ENCODE data around the gene CCDC92.
"Not testable (repeated sequence)": the region's sequence is repeated elsewhere in the genome, so short reads cannot be mapped to it uniquely, and the experiment has no call there.

Gene CCDC92

DNA sequence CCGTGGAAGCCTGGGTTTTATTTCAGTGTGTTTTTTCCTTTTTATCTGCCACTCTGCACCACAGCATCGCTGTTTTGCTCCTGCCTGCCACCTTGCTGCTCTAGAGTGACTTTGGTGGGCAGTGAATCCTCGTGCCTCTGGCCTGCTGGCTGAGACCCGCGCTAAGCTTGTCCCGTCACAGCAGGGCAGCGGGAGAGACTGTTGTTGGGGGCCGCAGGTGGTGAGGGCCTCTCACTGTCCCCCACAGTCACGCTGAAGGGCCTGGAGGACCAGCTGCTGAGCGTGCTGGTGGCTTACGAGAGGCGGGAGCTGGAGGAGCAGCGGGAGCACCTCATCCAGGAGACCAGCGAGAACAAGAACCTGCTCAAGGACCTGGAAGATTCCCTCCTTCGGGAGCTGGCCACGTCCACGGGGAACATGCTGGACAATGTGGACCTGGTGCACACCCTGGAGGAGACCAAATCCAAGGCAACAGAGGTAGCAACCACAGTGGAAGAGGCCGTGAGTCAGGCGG is 55.2 kb downstream of the CCDC92 start:
- Mint-ChIP-seq H3K4me1 (peaks cover 0 to 4% of the 10 kb centered on the region in 2 donors), H3K4me3 (no peak overlapping the region), H3K27ac (no peak overlapping the region), H3K9me3 (no peaks in the 10 kb centered on the region), H3K36me3 (no peaks in the 10 kb centered on the region), H3K27me3 (peaks cover 15 to 29% of the 10 kb centered on the region in 2 donors)
- no peak for ATAC-seq (replicated peaks)
- no peak for DNase-seq

- Mint-ChIP-seq H3K27me3 (peaks cover 15 to 29% of the 10 kb centered on the region in 2 donors), H3K27ac (no peak overlapping the region), H3K36me3 (no peaks in the 10 kb centered on the region), H3K4me1 (peaks cover 0 to 4% of the 10 kb centered on the region in 2 donors), H3K9me3 (no peaks in the 10 kb centered on the region), H3K4me3 (no peak overlapping the region)
- ATAC-seq (replicated peaks) (peak in 1 of 2 donors; percentile 38), DNase-seq (no peak)
These were observed 55.9 kb downstream of the CCDC92 start for GRCh38 chr12:123916729-123917128.

DNA sequence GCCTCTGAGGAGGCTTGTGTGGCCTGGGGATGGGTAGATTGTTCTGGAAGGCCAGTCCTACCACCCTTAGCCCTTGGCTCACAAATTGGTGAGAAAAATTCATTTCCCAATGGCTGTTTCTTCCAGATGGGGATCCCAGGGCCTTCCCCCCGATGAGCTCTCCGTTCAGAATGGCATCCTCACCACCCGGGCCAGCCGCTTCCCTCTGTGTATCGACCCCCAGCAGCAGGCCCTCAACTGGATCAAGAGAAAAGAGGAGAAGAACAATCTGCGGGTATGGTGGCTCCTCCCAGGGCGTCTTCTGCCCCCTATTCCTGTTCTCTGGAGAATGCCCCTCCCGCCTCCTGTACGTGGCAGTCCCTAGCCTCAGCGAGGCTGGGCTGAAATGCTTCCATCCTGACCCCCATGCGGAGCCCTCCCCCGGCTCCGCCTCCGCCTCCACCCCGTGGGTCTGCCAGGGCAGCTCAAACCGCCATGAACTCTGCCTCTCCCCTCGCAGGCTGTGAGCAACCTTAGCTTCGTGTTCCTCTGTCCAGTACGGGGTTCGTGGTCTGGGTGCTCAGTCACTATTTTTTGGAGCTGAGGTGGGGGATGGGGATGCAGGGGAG is 57.8 kb downstream of the CCDC92 start:
- ATAC-seq (replicated peaks) (no peak), DNase-seq (no peak)
- H3K9me3 Mint-ChIP-seq = no peaks in the 10 kb centered on the region
- H3K4me3 Mint-ChIP-seq = no peak overlapping the region
- peaks cover 0 to 7% of the 10 kb centered on the region in 2 donors for H3K4me1 Mint-ChIP-seq
- no peak overlapping the region for H3K27ac Mint-ChIP-seq
- peaks cover 15 to 22% of the 10 kb centered on the region in 2 donors for H3K27me3 Mint-ChIP-seq
- no peaks in the 10 kb centered on the region for H3K36me3 Mint-ChIP-seq

DNA sequence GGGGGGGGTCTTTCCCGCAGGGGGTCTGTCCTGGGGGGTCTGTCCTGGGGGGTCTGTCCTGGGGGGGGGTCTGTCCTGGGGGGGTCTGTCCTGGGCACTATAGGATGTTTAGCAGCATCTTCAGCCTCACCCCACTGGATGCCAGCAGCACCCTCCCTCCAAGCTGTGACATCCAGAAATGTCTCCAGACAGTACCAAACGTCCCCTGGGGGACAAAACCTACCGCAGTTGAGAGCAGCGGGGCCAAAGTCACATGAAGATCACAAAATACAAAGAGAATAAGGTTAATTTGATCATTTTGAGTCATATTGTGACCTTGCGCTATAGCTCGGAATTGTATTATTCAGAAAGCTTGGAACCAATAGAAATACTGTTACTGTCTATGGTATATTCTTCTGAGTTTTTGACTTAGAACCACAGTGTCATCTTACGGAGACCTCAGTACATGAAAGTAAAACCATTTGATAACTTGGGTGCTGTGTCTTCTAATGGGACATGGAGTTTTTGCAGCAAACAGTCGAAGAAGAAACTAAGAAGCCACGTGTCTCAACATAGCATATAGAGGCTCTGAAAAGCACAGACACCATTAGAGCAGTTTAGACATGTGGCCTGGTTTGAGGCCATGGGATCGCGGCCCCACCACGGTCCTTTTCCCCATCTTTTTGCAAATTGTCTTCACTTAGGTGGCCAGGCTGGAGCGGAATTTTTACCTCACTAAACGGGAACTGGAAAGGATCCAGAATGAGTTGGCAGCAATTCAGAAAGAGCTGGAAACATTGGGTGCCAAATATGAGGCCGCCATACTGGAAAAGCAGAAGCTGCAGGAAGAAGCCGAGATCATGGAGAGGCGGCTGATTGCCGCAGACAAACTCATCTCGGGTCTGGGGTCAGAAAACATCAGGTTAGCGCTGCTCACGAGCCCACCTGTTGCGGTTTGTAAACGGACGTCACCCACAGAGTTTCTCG is 59.9 kb downstream of the CCDC92 start:
- Mint-ChIP-seq H3K4me3 (no peak overlapping the region), H3K27me3 (peaks cover 15 to 22% of the 10 kb centered on the region in 2 donors), H3K36me3 (no peaks in the 10 kb centered on the region), H3K27ac (peak overlapping the region; percentile 82), H3K9me3 (no peaks in the 10 kb centered on the region), H3K4me1 (peaks cover 0 to 4% of the 10 kb centered on the region in 2 donors)
- DNase-seq = no peak
- peak; percentile 56 to 60 for ATAC-seq (replicated peaks)

DNA sequence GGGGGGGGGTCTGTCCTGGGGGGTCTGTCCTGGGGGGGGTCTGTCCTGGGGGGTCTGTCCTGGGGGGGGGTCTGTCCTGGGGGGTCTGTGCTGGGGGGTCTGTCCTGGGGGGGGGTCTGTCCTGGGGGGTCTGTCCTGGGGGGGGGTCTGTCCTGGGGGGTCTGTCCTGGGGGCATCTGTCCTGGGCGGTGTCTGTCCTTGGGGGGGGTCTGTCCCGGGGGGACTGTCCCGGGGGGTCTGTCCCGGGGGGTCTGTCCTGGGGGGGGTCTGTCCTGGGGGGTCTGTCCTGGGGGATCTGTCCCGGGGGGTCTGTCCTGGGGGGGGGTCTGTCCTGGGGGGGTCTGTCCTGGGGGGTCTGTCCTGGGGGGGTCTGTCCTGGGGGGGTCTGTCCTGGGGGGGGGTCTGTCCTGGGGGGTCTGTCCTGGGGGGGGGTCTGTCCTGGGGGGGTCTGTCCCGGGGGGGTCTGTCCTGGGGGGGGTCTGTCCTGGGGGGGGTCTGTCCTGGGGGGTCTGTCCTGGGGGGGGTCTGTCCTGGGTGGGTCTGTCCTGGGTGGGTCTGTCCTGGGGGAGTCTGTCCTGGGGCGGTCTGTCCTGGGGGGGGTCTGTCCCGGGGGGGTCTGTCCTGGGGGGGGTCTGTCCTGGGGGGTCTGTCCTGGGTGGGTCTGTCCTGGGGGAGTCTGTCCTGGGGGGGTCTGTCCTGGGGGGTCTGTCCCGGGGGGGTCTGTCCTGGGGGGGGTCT is 60.8 kb downstream of the CCDC92 start:
- peaks cover 15% of the 10 kb centered on the region in 2 donors for H3K27me3 Mint-ChIP-seq
- H3K4me3 Mint-ChIP-seq; H3K9me3 Mint-ChIP-seq; H3K27ac Mint-ChIP-seq; H3K4me1 Mint-ChIP-seq; ATAC-seq (replicated peaks); DNase-seq; H3K36me3 Mint-ChIP-seq: not testable (repeated sequence)

DNA sequence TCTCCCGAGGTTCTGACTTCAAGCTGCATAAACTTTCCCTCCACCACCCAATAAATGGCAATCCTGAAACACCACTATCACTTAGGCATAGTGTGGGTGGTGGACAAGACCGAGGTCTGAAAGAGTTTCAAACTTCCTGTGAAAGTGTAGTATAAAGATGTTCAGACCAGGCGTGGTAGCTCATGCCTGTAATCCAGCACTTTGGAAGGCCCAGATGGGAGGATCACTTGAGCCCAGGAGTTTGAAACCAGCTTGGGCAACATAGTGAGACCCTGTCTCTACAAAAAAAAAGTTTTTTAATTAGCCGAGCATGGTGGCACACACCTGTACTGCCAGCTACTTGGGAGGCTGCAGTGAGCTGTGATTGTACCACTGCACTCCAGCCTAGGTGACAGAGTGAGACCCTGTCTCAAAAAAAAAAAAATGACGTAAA is 61.9 kb downstream of the CCDC92 start:
- H3K27ac Mint-ChIP-seq = peak overlapping the region; percentile 88
- DNase-seq = peak; percentile 4

DNA sequence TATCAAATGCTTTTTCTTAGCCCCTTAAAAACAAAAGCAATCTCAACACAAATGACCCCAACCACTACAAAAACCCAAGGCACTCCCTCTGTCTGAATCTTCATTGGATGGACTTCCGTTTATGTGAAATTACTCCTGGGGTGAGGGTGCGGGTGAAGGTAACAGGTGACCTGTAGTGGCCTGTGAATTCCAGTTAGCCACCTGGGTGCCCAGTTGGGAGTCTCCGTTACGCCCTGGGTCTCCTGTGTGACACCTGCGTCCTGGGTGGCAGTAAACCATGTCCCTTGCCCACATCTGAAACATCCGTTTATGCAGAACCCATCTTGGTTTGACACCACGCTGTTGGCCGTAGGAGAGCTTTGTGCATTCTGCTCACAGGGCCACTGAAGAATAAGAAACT is 62.6 kb downstream of the CCDC92 start:
- H3K27ac Mint-ChIP-seq = no peak overlapping the region
- no peak overlapping the region for H3K4me3 Mint-ChIP-seq
- H3K27me3 Mint-ChIP-seq = peaks cover 0 to under 1% of the 10 kb centered on the region in 2 donors
- H3K9me3 Mint-ChIP-seq = no peaks in the 10 kb centered on the region
- DNase-seq (no peak), ATAC-seq (replicated peaks) (peak in 1 of 2 donors; percentile 15)
- peaks cover 7 to 8% of the 10 kb centered on the region in 2 donors for H3K4me1 Mint-ChIP-seq
- no peaks in the 10 kb centered on the region for H3K36me3 Mint-ChIP-seq

More for the DNA sequence above, 61.9 kb downstream of the CCDC92 start:
- H3K9me3 Mint-ChIP-seq = no peaks in the 10 kb centered on the region
- peaks cover under 1 to 4% of the 10 kb centered on the region in 2 donors for H3K4me1 Mint-ChIP-seq
- ATAC-seq (replicated peaks) = peak; percentile 46 to 62
- H3K36me3 Mint-ChIP-seq = no peaks in the 10 kb centered on the region
- H3K4me3 Mint-ChIP-seq = peak overlapping the region in 1 of 2 donors; percentile 61
- H3K27me3 Mint-ChIP-seq = peaks cover 6% of the 10 kb centered on the region in 2 donors

DNA sequence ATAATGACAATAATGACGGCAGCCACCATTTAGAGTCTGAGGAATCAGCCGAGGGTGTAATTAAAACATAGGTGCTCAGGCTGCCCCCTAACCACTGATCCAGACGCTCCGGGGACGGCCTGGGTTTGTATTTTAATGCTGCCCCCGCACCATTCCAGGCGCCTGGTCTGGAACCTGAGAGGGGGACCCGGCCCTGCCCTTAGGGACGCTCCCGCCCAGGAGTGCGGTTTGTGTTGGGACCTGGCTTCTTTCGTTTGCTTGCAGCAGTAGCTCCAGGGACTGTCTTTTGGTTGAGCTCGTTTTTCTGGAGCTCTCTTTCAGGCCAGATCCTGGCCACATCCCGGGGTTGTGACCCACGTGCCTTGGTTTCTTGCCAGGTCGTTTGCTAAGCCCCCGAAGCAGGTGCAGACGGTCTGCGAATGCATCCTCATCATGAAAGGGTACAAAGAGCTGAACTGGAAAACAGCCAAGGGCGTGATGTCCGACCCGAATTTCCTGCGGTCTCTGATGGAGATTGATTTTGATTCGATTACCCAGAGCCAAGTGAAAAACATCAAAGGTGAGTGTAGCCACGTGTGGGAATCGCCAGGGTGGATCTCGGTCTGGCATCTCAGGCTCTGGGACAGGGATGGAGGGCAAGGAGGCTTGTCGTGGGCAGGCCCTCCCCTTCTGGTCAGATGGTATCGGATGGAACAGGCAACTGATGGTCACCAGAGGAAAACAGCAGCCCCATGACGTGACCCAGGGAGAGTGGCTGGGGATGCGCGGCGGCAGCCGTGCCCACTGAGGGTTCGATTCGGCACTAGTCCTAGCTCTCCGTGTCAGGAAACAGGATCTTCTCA is 63.5 kb downstream of the CCDC92 start:
- no peaks in the 10 kb centered on the region for H3K36me3 Mint-ChIP-seq
- no peak for ATAC-seq (replicated peaks)
- H3K27me3 Mint-ChIP-seq = no peaks in the 10 kb centered on the region
- no peaks in the 10 kb centered on the region for H3K9me3 Mint-ChIP-seq
- H3K27ac Mint-ChIP-seq = no peak overlapping the region
- peaks cover 7 to 8% of the 10 kb centered on the region in 2 donors for H3K4me1 Mint-ChIP-seq
- DNase-seq = no peak
- H3K4me3 Mint-ChIP-seq = no peak overlapping the region

- Mint-ChIP-seq H3K4me3 (no peak overlapping the region), H3K4me1 (peaks cover 7 to 8% of the 10 kb centered on the region in 2 donors), H3K27me3 (no peaks in the 10 kb centered on the region), H3K9me3 (no peaks in the 10 kb centered on the region), H3K27ac (no peak overlapping the region), H3K36me3 (no peaks in the 10 kb centered on the region)
- ATAC-seq (replicated peaks) (no peak), DNase-seq (no peak)
These were observed 64.7 kb downstream of the CCDC92 start for GRCh38 chr12:123907726-123908476.

DNA sequence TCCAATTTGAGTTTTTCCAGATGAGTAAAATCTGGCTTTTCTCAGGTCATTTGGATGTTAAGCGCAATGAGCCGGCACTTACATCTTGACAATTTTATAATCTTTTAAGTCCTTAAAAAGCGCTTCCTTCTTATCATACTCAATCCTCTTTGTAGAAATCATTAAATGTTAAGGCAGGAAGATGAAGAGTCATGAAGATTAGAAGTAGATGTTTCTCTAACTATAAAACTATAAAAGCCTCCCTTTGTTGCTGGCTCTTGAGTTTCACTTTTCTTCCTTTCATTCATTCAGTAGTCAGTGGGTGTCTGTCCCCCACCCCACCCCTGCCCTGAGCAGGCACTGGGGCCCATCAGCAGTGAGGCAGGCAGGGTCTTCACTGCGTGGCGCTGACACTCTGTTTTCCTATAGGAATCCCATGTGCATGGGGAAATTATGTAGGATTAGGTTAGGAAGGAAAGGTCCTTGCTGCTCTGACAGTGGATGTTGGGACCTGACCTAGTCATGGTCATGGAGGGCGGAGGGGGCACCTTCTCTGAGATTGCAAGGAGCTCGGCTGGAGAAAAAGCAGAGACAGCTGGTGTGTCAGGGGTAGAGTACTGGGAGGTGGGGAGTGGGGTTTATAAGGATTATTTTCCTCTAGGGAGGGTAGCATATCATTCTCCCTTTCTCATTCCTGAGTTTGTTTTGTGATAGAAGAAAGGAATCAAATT is 65.8 kb downstream of the CCDC92 start:
- no peaks in the 10 kb centered on the region for H3K36me3 Mint-ChIP-seq
- peaks cover 7% of the 10 kb centered on the region in 2 donors for H3K4me1 Mint-ChIP-seq

GRCh38 chr12:123905319-123905925 is 67.2 kb downstream of the CCDC92 start:
- Mint-ChIP-seq H3K27ac (peak overlapping the region; percentile 3), H3K9me3 (no peaks in the 10 kb centered on the region), H3K27me3 (peaks cover 16 to 19% of the 10 kb centered on the region in 2 donors), H3K36me3 (no peaks in the 10 kb centered on the region), H3K4me1 (peaks cover 7 to 8% of the 10 kb centered on the region in 2 donors), H3K4me3 (no peak overlapping the region)
- DNase-seq = peak; percentile 44
- ATAC-seq (replicated peaks) = peak; percentile 60 to 61

More for the DNA sequence above, 65.8 kb downstream of the CCDC92 start:
- ATAC-seq (replicated peaks) = no peak
- H3K27ac Mint-ChIP-seq = no peak overlapping the region
- H3K9me3 Mint-ChIP-seq = no peaks in the 10 kb centered on the region
- H3K4me3 Mint-ChIP-seq = no peak overlapping the region
- DNase-seq = no peak
- H3K27me3 Mint-ChIP-seq = peaks cover 8 to 9% of the 10 kb centered on the region in 2 donors
